Stimulated activated CD4-positive, alpha-beta T cell treated with anti-CD3 and anti-CD28 coated beads, TNF-alpha, amount 100 ng/mL, for 1 hour (primary cell): Measurements from ENCODE around the gene SIAH3.

ENCODE experiments used
- DNase-seq, 3 donors: peaks; one replicate each; pipeline ENCODE4 v3.0.0-alpha.2; 2020; ENCODE audit warnings: low read depth in 3 of 3, low spot score in 1 of 3

The SIAH3 gene

DNA sequence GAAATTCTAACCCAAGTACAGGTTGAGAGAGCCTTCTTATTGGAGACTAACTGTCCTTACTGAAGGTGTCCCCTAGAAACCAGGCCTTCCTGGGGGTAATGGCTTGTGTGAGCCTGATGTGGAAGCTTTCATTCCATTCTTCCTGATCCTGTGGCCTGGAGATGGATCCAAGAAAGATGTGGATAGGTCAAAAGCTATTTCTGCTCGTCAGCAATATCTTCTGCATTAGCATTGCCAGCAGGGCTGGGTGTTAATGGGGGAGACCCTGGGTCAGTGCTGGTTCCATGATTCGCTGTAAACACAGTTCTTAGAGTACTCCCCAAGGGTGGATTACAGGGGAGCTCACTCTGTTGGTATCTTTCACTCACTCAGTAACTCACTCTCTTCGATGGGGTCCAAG lies 106.6 kb downstream of the SIAH3 start:
- DNase-seq: no peak

- DNase-seq: no peak
Measured at GRCh38 chr13:45742985-45743384, 108.6 kb downstream of the SIAH3 start.

DNA sequence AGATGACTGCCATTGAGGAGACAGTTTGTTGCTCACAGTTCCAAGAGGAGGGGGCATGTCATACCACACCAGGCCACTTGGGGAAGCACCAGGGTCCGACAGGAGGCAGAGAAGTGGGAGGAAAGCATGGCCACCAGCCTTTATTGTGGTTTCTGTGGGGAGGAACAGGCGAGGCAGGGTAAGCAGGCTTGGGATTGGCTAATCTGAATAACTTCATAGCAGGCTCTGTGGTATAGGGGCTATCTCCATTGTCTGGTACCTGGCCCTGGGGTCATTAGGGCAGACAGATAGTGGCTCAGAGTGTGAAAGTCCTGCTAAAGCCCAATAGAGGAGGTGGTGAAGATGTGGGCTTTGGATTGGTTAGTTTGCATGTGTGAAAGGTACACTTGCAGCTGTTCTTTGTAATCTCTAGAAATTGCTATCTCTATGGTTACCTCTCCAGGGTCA lies 114.0 kb downstream of the SIAH3 start:
- DNase-seq: no peak

DNA sequence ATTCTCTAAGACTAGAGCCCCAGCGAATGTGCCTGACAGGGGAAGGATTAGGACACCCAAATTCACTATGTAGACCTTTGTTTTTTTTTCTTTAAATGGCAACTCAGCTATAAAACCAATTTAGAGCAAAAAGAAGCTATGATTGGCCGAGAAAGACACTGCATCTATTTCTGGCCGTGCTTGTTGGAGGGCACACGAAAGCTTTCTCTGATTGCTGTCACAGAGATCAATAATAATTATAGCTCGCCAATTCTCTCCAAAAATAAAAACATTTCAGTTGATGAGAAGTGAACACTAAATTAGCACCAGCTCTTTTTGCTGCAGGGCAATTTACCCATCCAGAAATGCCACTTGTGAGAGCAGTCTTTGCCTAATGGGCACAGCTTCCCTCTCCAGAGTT lies 118.2 kb downstream of the SIAH3 start:
- DNase-seq: no peak

DNA sequence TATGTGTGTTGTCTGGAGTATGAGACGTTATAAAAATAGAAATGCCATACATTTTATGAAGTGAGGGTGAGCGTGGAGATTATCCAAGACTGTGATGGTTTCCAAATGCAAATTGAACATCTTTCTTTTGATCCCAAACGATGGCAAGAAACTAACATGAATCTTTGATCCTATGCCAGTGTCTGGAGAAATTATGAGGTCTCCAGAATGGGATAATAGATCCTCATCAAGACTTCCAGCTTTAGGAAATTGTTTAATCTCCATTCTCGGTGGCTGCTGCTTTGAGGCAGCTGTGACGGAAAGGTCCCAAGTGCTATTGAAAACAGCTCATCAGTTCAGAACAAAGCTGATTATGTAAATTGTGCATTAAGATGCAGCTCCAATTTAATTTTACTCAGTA lies 118.6 kb downstream of the SIAH3 start:
- no peak for DNase-seq

DNA sequence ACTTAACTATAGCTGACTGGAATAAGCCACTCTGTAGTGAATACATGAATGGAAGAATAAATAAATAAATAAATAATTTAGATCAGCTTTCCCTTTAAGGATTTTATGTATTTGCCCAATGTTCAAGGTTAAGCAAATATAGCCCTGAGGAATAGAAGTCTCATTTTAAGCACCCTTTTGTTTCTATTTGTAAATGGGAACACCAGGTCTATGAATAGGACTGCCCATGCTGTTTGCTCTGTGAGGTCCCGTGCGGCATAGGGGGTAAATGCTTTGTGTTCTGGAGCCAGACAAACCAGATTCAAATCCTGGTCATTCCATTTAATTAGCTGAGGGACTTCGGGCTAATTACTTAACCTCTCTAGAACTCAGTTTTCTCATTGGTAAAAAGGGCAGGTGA lies 120.1 kb downstream of the SIAH3 start:
- no peak for DNase-seq

GRCh38 chr13:45728759-45729158 lies 122.8 kb downstream of the SIAH3 start:
- no peak for DNase-seq
